HepG2 (cell line): ENCODE results near the gene RNF123. TPM values are rescaled to one million over a fixed set of nuclear protein-coding genes. Genes with fewer than 3 reads are reported as not detected.

Source experiments
- ATAC-seq: fragments of 200-7000 bp; cut with Tn5 transposase; 3 replicates; pipeline ENCODE4 v1.9.1; 2020; ENCODE audit warnings: mild to moderate bottlenecking, moderate library complexity
- BruUV-seq: library from RNA; stranded (reverse); fragments of 400-500 nt; replicated peaks from 2 replicates; lab custom pipeline; 2021; lab: Mats Ljungman, UMichigan
- CTCF ChIA-PET: fragments of 300-600 bp; formaldehyde crosslinking; extraction: SDS; loops from one replicate; lab custom pipeline; 2021; ENCODE audit warnings: low total read pairs, inconsistent platforms, low intra/inter-chr PET ratio; lab: Yijun Ruan, JAX
- POLR2A ChIA-PET: fragments of 350-600 bp; sonication (Branson Sonifier 250); formaldehyde crosslinking; loops from one replicate; lab custom pipeline; 2020; ENCODE audit warnings: antibody characterized with exemption, inconsistent platforms; lab: Yijun Ruan, JAX
- DNase-seq: peaks from one replicate; pipeline ENCODE4 v3.0.0-alpha.2; 2015; ENCODE audit warnings: low spot score
- FAIRE-seq: peaks from 3 replicates; lab custom pipeline; 2011; peaks lifted over from hg19 to GRCh38; lab: Jason Lieb, UNC
- H2AFZ ChIP-seq: one replicate; pipeline ENCODE4 v1.6.1; 2011; ENCODE audit warnings: low read length, inconsistent platforms
- H3K27ac ChIP-seq: fragments of 300-600 bp; 3 replicates; pipeline ENCODE4 v1.8.0; 2011; ENCODE audit warnings: mixed run types, mild to moderate bottlenecking, mixed read lengths, low read length, inconsistent platforms; ENCODE audit not compliant: insufficient read depth; ENCODE audit errors: extremely low read length
- H3K27me3 ChIP-seq, 2 experiments: fragments of 200-600 bp in 1 of 2; 2 replicates in 1 of 2; 3 replicates in 1 of 2; pipeline versions ENCODE4 v1.6.0 to v1.8.0; 2011; ENCODE audit warnings: low read length in 2 of 2, mild to moderate bottlenecking in 2 of 2, moderate library complexity in 2 of 2, inconsistent platforms in 1 of 2; ENCODE audit not compliant: insufficient read depth in 2 of 2, control insufficient read depth in 1 of 2
- H3K36me3 ChIP-seq, 2 experiments: fragments of 200-600 bp in 1 of 2; replicated peaks in 1 of 2; 2 replicates in 1 of 2; 3 replicates in 1 of 2; pipeline versions ENCODE4 v1.5.1 to v1.8.0; 2011; ENCODE audit warnings: low read length in 2 of 2, inconsistent platforms in 1 of 2; ENCODE audit not compliant: insufficient read depth in 2 of 2, control insufficient read depth in 1 of 2
- H3K4me1 ChIP-seq: 2 replicates; pipeline ENCODE4 v1.5.1; 2012; ENCODE audit warnings: low read length, inconsistent platforms; ENCODE audit not compliant: insufficient read depth
- H3K4me2 ChIP-seq: 2 replicates; pipeline ENCODE4 v1.6.0; 2011; ENCODE audit warnings: low read depth, low read length, inconsistent platforms
- H3K4me3 ChIP-seq, 3 experiments: fragments of 200-600 bp in 1 of 3; sonication (generic), shearing (Covaris generic) in 1 of 3; replicated peaks in 1 of 3; 2 replicates each; pipeline ENCODE4 v1.5.1; 2011 to 2016; ENCODE audit warnings: low read length in 3 of 3, inconsistent platforms in 2 of 3, low read depth in 2 of 3, mild to moderate bottlenecking in 2 of 3, control low read depth in 1 of 3, mixed read lengths in 1 of 3; ENCODE audit not compliant: insufficient read depth in 1 of 3
- H3K79me2 ChIP-seq: one replicate; pipeline ENCODE4 v1.6.1; 2011; ENCODE audit warnings: low read length, inconsistent platforms; ENCODE audit not compliant: insufficient read depth
- H3K9ac ChIP-seq: 2 replicates; pipeline ENCODE4 v1.6.0; 2011; ENCODE audit warnings: mild to moderate bottlenecking, low read depth, low read length, inconsistent platforms; ENCODE audit not compliant: insufficient read depth
- H3K9me3 ChIP-seq: 2 replicates; pipeline ENCODE4 v1.5.1; 2012; ENCODE audit warnings: mild to moderate bottlenecking, low read length
- H4K20me1 ChIP-seq: 2 replicates; pipeline ENCODE4 v1.6.0; 2011; ENCODE audit warnings: inconsistent platforms, mild to moderate bottlenecking, low read length, moderate library complexity; ENCODE audit not compliant: insufficient read depth
- AKAP8 ChIP-seq: sonication (generic); formaldehyde crosslinking; IDR thresholded peaks from 2 replicates; pipeline ENCODE4 v1.5.1; 2020; ENCODE audit warnings: mild to moderate bottlenecking, missing genetic modification reagents
- CEBPB ChIP-seq: IDR thresholded peaks from 2 replicates; pipeline ENCODE4 v1.6.1; 2011; ENCODE audit warnings: low read depth, low read length, improper control_type of control experiment, borderline replicate concordance
- FOXO1 ChIP-seq: sonication (generic); formaldehyde crosslinking; IDR thresholded peaks from 2 replicates; pipeline ENCODE4 v1.4.0; 2020; ENCODE audit warnings: missing genetic modification reagents
- KDM5B ChIP-seq: sonication (generic); formaldehyde crosslinking; IDR thresholded peaks from 2 replicates; pipeline ENCODE4 v1.4.0; 2020; ENCODE audit warnings: missing genetic modification reagents, mild to moderate bottlenecking, borderline replicate concordance
- NCOA2 ChIP-seq: sonication (generic); formaldehyde crosslinking; IDR thresholded peaks from 2 replicates; pipeline ENCODE4 v1.8.0; 2022; ENCODE audit warnings: inconsistent platforms
- PHF8 ChIP-seq: sonication (generic); formaldehyde crosslinking; IDR thresholded peaks from 2 replicates; pipeline ENCODE4 v1.5.0; 2020; ENCODE audit warnings: missing genetic modification reagents
- SP4 ChIP-seq: sonication (generic); formaldehyde crosslinking; IDR thresholded peaks from 2 replicates; pipeline ENCODE4 v1.8.1; 2023; ENCODE audit warnings: mild to moderate bottlenecking, missing genetic modification reagents
- TOE1 ChIP-seq: sonication (generic); formaldehyde crosslinking; IDR thresholded peaks from 2 replicates; pipeline ENCODE4 v1.4.0; 2020; ENCODE audit warnings: mild to moderate bottlenecking, missing genetic modification reagents
- ZBTB38 ChIP-seq: sonication (generic); formaldehyde crosslinking; IDR thresholded peaks from 2 replicates; pipeline ENCODE4 v1.5.1; 2020; ENCODE audit warnings: mild to moderate bottlenecking, missing genetic modification reagents
- ZNF207 ChIP-seq: fragments of 450-650 bp; IDR thresholded peaks from 2 replicates; pipeline ENCODE4 v1.6.1; 2016; ENCODE audit warnings: antibody characterized with exemption, borderline replicate concordance
- ZNF687 ChIP-seq: sonication (generic); formaldehyde crosslinking; IDR thresholded peaks from 2 replicates; pipeline ENCODE4 v1.5.1; 2020; ENCODE audit warnings: mild to moderate bottlenecking, missing genetic modification reagents, moderate library complexity
- WGBS: methylation state at CpG from one replicate; pipeline ENCODE4 v1.1.6; 2017; ENCODE audit warnings: low lambda C conversion rate; 5-methylcytosine and 5-hydroxymethylcytosine counted together
- in situ Hi-C: cut with HindIII; loops from 2 replicates; pipeline ENCODE4 v1.10.0; 2017; ENCODE audit warnings: low pct_unique_long_range_greater_than_20kb; ENCODE audit not compliant: extremely low pct_ligation_motif_present
- intact Hi-C: fragments of 100-400 bp; cut with micrococcal nuclease; formaldehyde crosslinking; loops from one replicate; pipeline ENCODE4 v1.10.0; 2022; ENCODE audit not compliant: unreplicated experiment
- polyA plus RNA-seq, 8 experiments: library from polyadenylated mRNA; depleted of rRNA in 3 of 8; stranded (reverse) in 7 of 8; unstranded in 1 of 8; fragments of >200 nt; fragmentation: Illumina TruSeq in 4 of 8; extraction: Trizol in 4 of 8; gene quantifications; 2 replicates each; pipeline versions ENCODE4 v1.2.1 to v1.2.3, GENCODE V29; 2011 to 2016; ENCODE audit warnings: low read depth in 4 of 8, missing spikeins in 1 of 8, mixed read lengths in 1 of 8; ENCODE audit not compliant: insufficient read depth in 1 of 8
- total RNA-seq, 5 experiments: library from RNA; depleted of rRNA; stranded (reverse); fragments of >200 nt; fragmentation: Illumina TruSeq; extraction: Trizol; gene quantifications; 2 replicates each; pipeline ENCODE4 v1.2.3, GENCODE V29; 2016; ENCODE audit warnings: low read depth in 1 of 5
- TF ChIP-seq, protein P1 (sequence below): sonication (generic); formaldehyde crosslinking; IDR thresholded peaks from 2 replicates; pipeline ENCODE4 v1.5.0; 2020; ENCODE audit warnings: mild to moderate bottlenecking, missing genetic modification reagents, moderate library complexity
- TF ChIP-seq, protein P2 (sequence below): sonication (generic); formaldehyde crosslinking; IDR thresholded peaks from 2 replicates; pipeline ENCODE4 v1.4.0; 2020; ENCODE audit warnings: missing genetic modification reagents

RNF123 gene
- total and polyA plus RNA-seq, 2 of the 13 experiments (the other 11 are each of a cell fraction or from before 2014, with no cell fraction given), result 29.9 to 82.2 TPM

DNA sequence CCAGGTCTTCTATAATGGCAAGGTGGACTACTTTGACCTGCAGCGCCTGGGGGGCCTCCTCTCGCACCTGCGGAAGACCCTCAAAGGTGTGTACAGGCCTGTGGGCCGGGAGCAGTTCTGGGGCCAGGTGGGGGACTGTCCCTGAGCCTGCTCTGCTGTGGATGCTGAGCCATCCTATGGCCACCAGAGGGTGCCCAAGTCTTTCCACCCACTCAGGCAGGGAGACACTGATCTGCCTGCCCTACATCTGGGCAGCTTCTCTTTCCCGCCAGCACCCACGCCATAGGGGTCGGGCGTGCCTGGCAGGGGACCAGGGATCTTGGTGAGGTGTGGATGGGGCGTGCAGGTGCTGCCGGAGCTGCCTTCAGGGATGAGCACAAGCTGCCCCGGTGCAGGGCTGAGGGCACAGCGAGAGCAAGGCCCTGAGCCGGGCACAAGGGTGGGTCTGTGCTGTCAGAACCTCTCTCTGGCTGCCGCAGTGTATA, 14.1 kb downstream of the RNF123 start:
- peaks cover 37 to 77% of the 10 kb centered on the region in 2 experiments for H3K36me3 ChIP-seq
- no peak overlapping the region for H3K27ac ChIP-seq
- no peak overlapping the region for H2AFZ ChIP-seq
- FAIRE-seq (peak; percentile 57), ATAC-seq (peak; percentile 87), DNase-seq (peak; percentile 60)
- no TSS peak for BruUV-seq
- H3K27me3 ChIP-seq, result no peaks in the 10 kb centered on the region; a peak in 1 of 5 replicates
- WGBS, result 80% methylated on average over 12 of the region's 14 CpGs
- no peaks in the 10 kb centered on the region for H3K79me2 ChIP-seq
- ChIA-PET CTCF (interaction anchor here (1.7 to 2.3 kb wide), 2 partner anchors 136 to 203 kb away, joined by 7 to 14 read pairs; no protein-coding TSS in a partner anchor), POLR2A (no interaction called here)
- no peak overlapping the region for H3K9ac ChIP-seq
- H3K9me3 ChIP-seq, result no peaks in the 10 kb centered on the region
- in situ Hi-C loops (loop anchor here (5.0 kb wide), 2 partner anchors 134 to 204 kb away; no protein-coding TSS in a partner anchor), intact Hi-C loops (loop anchor here (1.0 to 2.0 kb wide), 2 partner anchors 136 to 203 kb away; no protein-coding TSS in a partner anchor)
- H3K4me1 ChIP-seq, result no peaks in the 10 kb centered on the region
- H3K4me3 ChIP-seq, result no peak overlapping the region
- no peaks in the 10 kb centered on the region for H4K20me1 ChIP-seq
- H3K4me2 ChIP-seq, result no peak overlapping the region
- TF ChIP-seq ZNF207, result no peak
- TF ChIP-seq, protein P1, sequence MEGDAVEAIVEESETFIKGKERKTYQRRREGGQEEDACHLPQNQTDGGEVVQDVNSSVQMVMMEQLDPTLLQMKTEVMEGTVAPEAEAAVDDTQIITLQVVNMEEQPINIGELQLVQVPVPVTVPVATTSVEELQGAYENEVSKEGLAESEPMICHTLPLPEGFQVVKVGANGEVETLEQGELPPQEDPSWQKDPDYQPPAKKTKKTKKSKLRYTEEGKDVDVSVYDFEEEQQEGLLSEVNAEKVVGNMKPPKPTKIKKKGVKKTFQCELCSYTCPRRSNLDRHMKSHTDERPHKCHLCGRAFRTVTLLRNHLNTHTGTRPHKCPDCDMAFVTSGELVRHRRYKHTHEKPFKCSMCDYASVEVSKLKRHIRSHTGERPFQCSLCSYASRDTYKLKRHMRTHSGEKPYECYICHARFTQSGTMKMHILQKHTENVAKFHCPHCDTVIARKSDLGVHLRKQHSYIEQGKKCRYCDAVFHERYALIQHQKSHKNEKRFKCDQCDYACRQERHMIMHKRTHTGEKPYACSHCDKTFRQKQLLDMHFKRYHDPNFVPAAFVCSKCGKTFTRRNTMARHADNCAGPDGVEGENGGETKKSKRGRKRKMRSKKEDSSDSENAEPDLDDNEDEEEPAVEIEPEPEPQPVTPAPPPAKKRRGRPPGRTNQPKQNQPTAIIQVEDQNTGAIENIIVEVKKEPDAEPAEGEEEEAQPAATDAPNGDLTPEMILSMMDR (CRISPR knock-in tag), result peak; percentile 95
- peak; percentile 45 for TF ChIP-seq ZNF687 (CRISPR knock-in tag)
- 0 out of 2 replicates have a peak, but pooled peaks have one; percentile 11 for TF ChIP-seq KDM5B (CRISPR knock-in tag)
- TF ChIP-seq AKAP8 (CRISPR knock-in tag), result 0 out of 2 replicates have a peak, but pooled peaks have one; percentile 40
- no peak for TF ChIP-seq PHF8 (CRISPR knock-in tag)
- no peak for TF ChIP-seq TOE1 (CRISPR knock-in tag)
- TF ChIP-seq, protein P2, sequence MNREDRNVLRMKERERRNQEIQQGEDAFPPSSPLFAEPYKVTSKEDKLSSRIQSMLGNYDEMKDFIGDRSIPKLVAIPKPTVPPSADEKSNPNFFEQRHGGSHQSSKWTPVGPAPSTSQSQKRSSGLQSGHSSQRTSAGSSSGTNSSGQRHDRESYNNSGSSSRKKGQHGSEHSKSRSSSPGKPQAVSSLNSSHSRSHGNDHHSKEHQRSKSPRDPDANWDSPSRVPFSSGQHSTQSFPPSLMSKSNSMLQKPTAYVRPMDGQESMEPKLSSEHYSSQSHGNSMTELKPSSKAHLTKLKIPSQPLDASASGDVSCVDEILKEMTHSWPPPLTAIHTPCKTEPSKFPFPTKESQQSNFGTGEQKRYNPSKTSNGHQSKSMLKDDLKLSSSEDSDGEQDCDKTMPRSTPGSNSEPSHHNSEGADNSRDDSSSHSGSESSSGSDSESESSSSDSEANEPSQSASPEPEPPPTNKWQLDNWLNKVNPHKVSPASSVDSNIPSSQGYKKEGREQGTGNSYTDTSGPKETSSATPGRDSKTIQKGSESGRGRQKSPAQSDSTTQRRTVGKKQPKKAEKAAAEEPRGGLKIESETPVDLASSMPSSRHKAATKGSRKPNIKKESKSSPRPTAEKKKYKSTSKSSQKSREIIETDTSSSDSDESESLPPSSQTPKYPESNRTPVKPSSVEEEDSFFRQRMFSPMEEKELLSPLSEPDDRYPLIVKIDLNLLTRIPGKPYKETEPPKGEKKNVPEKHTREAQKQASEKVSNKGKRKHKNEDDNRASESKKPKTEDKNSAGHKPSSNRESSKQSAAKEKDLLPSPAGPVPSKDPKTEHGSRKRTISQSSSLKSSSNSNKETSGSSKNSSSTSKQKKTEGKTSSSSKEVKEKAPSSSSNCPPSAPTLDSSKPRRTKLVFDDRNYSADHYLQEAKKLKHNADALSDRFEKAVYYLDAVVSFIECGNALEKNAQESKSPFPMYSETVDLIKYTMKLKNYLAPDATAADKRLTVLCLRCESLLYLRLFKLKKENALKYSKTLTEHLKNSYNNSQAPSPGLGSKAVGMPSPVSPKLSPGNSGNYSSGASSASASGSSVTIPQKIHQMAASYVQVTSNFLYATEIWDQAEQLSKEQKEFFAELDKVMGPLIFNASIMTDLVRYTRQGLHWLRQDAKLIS (CRISPR knock-in tag), result no peak
- TF ChIP-seq CEBPB, result no peak
- peak; percentile 36; the same call in 1 of the 2 replicates for TF ChIP-seq FOXO1 (CRISPR knock-in tag)
- no peak for TF ChIP-seq NCOA2
- TF ChIP-seq SP4 (CRISPR knock-in tag), result peak; percentile 26; the same call in 1 of the 2 replicates
- peak; percentile 42; the same call in 1 of the 2 replicates for TF ChIP-seq ZBTB38 (CRISPR knock-in tag)
